ENCODE results near the gene ILF3. TPM values are rescaled to one million over a fixed set of nuclear protein-coding genes. Genes with fewer than 3 reads are reported as not detected.

Gene ILF3
- total and polyA plus RNA-seq, 2 of the 13 experiments (the other 11 are each of a cell fraction or from before 2014, with no cell fraction given), result 120 to 173 TPM

GRCh38 chr19:10695401-10696398 lies 41.6 kb downstream of the ILF3 start (continued):
- TF ChIP-seq RARG (CRISPR knock-in tag; IDR thresholded peaks at IDR 0.05; ENCODE audit: low read depth), result no peak
- TF ChIP-seq JUND (CRISPR knock-in tag; IDR thresholded peaks at IDR 0.05), result no peak
- 0 out of 2 replicates have a peak, but pooled peaks have one; percentile 34 for TF ChIP-seq ZNF652 (CRISPR knock-in tag; IDR thresholded peaks at IDR 0.05; ENCODE audit: borderline replicate concordance, low read depth)
- peak; percentile 94 for TF ChIP-seq ZNF331 (CRISPR knock-in tag; IDR thresholded peaks at IDR 0.05)
- TF ChIP-seq NFYC (CRISPR knock-in tag; IDR thresholded peaks at IDR 0.05), result peak; percentile 70
- 0 out of 2 replicates have a peak, but pooled peaks have one; percentile 77 for TF ChIP-seq ZNF879 (CRISPR knock-in tag; IDR thresholded peaks at IDR 0.05)
- TF ChIP-seq FOXC1 (CRISPR knock-in tag; IDR thresholded peaks at IDR 0.05; ENCODE audit: borderline replicate concordance), result peak; percentile 93; the same call in 1 of the 2 replicates
- no peak for TF ChIP-seq SETDB1 (CRISPR knock-in tag; IDR thresholded peaks at IDR 0.05; ENCODE audit: borderline replicate concordance)
- TF ChIP-seq, protein P1, sequence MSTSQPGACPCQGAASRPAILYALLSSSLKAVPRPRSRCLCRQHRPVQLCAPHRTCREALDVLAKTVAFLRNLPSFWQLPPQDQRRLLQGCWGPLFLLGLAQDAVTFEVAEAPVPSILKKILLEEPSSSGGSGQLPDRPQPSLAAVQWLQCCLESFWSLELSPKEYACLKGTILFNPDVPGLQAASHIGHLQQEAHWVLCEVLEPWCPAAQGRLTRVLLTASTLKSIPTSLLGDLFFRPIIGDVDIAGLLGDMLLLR (CRISPR knock-in tag; IDR thresholded peaks at IDR 0.05), result peak; percentile 55; the same call in 1 of the 2 replicates
- peak; percentile 97 for TF ChIP-seq ZBTB44 (CRISPR knock-in tag; IDR thresholded peaks at IDR 0.05)
- peak; percentile 94; the same call in 1 of the 2 replicates for TF ChIP-seq ZFP36L2 (CRISPR knock-in tag; IDR thresholded peaks at IDR 0.05)
- no peak for TF ChIP-seq ZNF788 (CRISPR knock-in tag; IDR thresholded peaks at IDR 0.05; ENCODE audit: borderline replicate concordance)
- TF ChIP-seq MED8 (CRISPR knock-in tag; IDR thresholded peaks at IDR 0.05; ENCODE audit: insufficient replicate concordance), result no peak
- TF ChIP-seq, protein P2, sequence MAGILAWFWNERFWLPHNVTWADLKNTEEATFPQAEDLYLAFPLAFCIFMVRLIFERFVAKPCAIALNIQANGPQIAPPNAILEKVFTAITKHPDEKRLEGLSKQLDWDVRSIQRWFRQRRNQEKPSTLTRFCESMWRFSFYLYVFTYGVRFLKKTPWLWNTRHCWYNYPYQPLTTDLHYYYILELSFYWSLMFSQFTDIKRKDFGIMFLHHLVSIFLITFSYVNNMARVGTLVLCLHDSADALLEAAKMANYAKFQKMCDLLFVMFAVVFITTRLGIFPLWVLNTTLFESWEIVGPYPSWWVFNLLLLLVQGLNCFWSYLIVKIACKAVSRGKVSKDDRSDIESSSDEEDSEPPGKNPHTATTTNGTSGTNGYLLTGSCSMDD (CRISPR knock-in tag; IDR thresholded peaks at IDR 0.05), result peak; percentile 87; the same call in 1 of the 2 replicates
- TF ChIP-seq, protein P3, sequence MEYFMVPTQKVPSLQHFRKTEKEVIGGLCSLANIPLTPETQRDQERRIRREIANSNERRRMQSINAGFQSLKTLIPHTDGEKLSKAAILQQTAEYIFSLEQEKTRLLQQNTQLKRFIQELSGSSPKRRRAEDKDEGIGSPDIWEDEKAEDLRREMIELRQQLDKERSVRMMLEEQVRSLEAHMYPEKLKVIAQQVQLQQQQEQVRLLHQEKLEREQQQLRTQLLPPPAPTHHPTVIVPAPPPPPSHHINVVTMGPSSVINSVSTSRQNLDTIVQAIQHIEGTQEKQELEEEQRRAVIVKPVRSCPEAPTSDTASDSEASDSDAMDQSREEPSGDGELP (IDR thresholded peaks at IDR 0.05; ENCODE audit: borderline replicate concordance, low read depth), result no peak
- TF ChIP-seq TCF7L2 (IDR thresholded peaks at IDR 0.05; ENCODE audit: low read depth, low read length), result no peak
- no peak for TF ChIP-seq SP5 (CRISPR knock-in tag; IDR thresholded peaks at IDR 0.05; ENCODE audit: borderline replicate concordance, low read depth)
- TF ChIP-seq SMC3 (IDR thresholded peaks at IDR 0.05; ENCODE audit: low read length), result no peak
- no peak for TF ChIP-seq ZNF552 (CRISPR knock-in tag; IDR thresholded peaks at IDR 0.05; ENCODE audit: borderline replicate concordance)
- TF ChIP-seq MTF1 (CRISPR knock-in tag; IDR thresholded peaks at IDR 0.05), result peak; percentile 76
- TF ChIP-seq ZNF777 (CRISPR knock-in tag; IDR thresholded peaks at IDR 0.05), result peak; percentile 68
- no peak; the same call in 1 of the 2 replicates for TF ChIP-seq SIX1 (CRISPR knock-in tag; IDR thresholded peaks at IDR 0.05; ENCODE audit: borderline replicate concordance)
- peak; percentile 90; the same call in 1 of the 2 replicates for TF ChIP-seq SP140L (CRISPR knock-in tag; IDR thresholded peaks at IDR 0.05; ENCODE audit: borderline replicate concordance)
- peak; percentile 81; the same call in 1 of the 2 replicates for TF ChIP-seq ZNF430 (CRISPR knock-in tag; IDR thresholded peaks at IDR 0.05)
- peak; percentile 44; the same call in 1 of the 2 replicates for TF ChIP-seq ZNF556 (CRISPR knock-in tag; IDR thresholded peaks at IDR 0.05; ENCODE audit: borderline replicate concordance)
- TF ChIP-seq ZNF816 (CRISPR knock-in tag; IDR thresholded peaks at IDR 0.05; ENCODE audit: borderline replicate concordance), result peak; percentile 50; the same call in 1 of the 2 replicates

Data from HepG2 (cell line).